Measurements from ENCODE around the gene LILRB5. TPM values are rescaled to one million over a fixed set of nuclear protein-coding genes. Genes with fewer than 3 reads are reported as not detected.

LILRB5 gene
- total RNA-seq, 1 experiment from 2014 or later: 0.05 TPM

- DNase-seq (ENCODE audit: low read depth, low spot score): no peak
- H3K4me3 ChIP-seq (ENCODE audit: low read depth in 2 of 2, low read length in 2 of 2): no peak overlapping the region
- ATAC-seq: no peak
- no peaks in the 10 kb centered on the region for H3K36me3 ChIP-seq (ENCODE audit: control insufficient read depth, insufficient read depth, low read length)
- no peaks in the 10 kb centered on the region for H3K4me1 ChIP-seq (ENCODE audit: control insufficient read depth, insufficient read depth, low read length)
- H3K9me3 ChIP-seq (ENCODE audit: control insufficient read depth, insufficient read depth, low read depth, low read length): no peaks in the 10 kb centered on the region
- in situ Hi-C loops (cut with HindIII; ENCODE audit: low pct_unique_long_range_greater_than_20kb, low sequenced_read_pairs) (no loop called here), intact Hi-C loops (cut with micrococcal nuclease; ENCODE audit: unreplicated experiment) (no loop called here)
- H3K27me3 ChIP-seq (ENCODE audit: control insufficient read depth, insufficient read depth, low read length): peaks cover 29% of the 10 kb centered on the region
- POLR2A ChIA-PET: interaction anchor here (0.7 kb wide), 1 partner anchor 77 kb away, joined by 3 read pairs; no protein-coding TSS in a partner anchor
- CTCF ChIA-PET: no interaction called here
- H3K27ac ChIP-seq (ENCODE audit: low read length): no peak overlapping the region
- no TSS peak for BruUV-seq (replicated peaks)
- no peak for TF ChIP-seq TCF7L2 (IDR thresholded peaks at IDR 0.05; ENCODE audit: low read depth, low read length)
- TF ChIP-seq SIN3A (IDR thresholded peaks at IDR 0.05; ENCODE audit: borderline replicate concordance, insufficient read depth, low read depth, low read length): no peak
- no peak for TF ChIP-seq POLR2AphosphoS5 (IDR thresholded peaks at IDR 0.05; ENCODE audit: low read depth, low read length)
- no peak for TF ChIP-seq CTCF (IDR thresholded peaks at IDR 0.05)
- no peak for TF ChIP-seq REST (IDR thresholded peaks at IDR 0.05; ENCODE audit: insufficient read depth in 1 of 2, low read depth in 2 of 2, low read length in 1 of 2)
Measured at GRCh38 chr19:54302257-54302656, 45.2 kb upstream of the LILRB5 start.

- H3K4me3 ChIP-seq (ENCODE audit: low read depth in 2 of 2, low read length in 2 of 2): no peak overlapping the region
- peaks cover 31% of the 10 kb centered on the region for H3K27me3 ChIP-seq (ENCODE audit: control insufficient read depth, insufficient read depth, low read length)
- H3K9me3 ChIP-seq (ENCODE audit: control insufficient read depth, insufficient read depth, low read depth, low read length): no peaks in the 10 kb centered on the region
- H3K4me1 ChIP-seq (ENCODE audit: control insufficient read depth, insufficient read depth, low read length): no peaks in the 10 kb centered on the region
- in situ Hi-C loops (cut with HindIII; ENCODE audit: low pct_unique_long_range_greater_than_20kb, low sequenced_read_pairs): no loop called here
- TF ChIP-seq TCF7L2 (IDR thresholded peaks at IDR 0.05; ENCODE audit: low read depth, low read length) (no peak), POLR2AphosphoS5 (IDR thresholded peaks at IDR 0.05; ENCODE audit: low read depth, low read length) (no peak)
- CTCF ChIA-PET: interaction anchor here (0.8 kb wide), 1 partner anchor 84 kb away, joined by 4 read pairs; no protein-coding TSS in a partner anchor
- BruUV-seq (replicated peaks): no TSS peak
- H3K36me3 ChIP-seq (ENCODE audit: control insufficient read depth, insufficient read depth, low read length): no peaks in the 10 kb centered on the region
- ATAC-seq (no peak), DNase-seq (ENCODE audit: low read depth, low spot score) (no peak)
- POLR2A ChIA-PET: no interaction called here
- intact Hi-C loops (cut with micrococcal nuclease; ENCODE audit: unreplicated experiment): loop anchor here (5.0 kb wide), 1 partner anchor 333 kb away; the partner anchor contains the start of gene LILRB1
- H3K27ac ChIP-seq (ENCODE audit: low read length): no peak overlapping the region
Measured at GRCh38 chr19:54299515-54299914, 42.4 kb upstream of the LILRB5 start.

GRCh38 chr19:54299126-54299498 is 42.0 kb upstream of the LILRB5 start:
- in situ Hi-C loops (cut with HindIII; ENCODE audit: low pct_unique_long_range_greater_than_20kb, low sequenced_read_pairs) (no loop called here), intact Hi-C loops (cut with micrococcal nuclease; ENCODE audit: unreplicated experiment) (loop anchor here (5.0 kb wide), 1 partner anchor 333 kb away; the partner anchor contains the start of gene LILRB1)
- Histone ChIP-seq H3K36me3 (ENCODE audit: control insufficient read depth, insufficient read depth, low read length) (no peaks in the 10 kb centered on the region), H3K9me3 (ENCODE audit: control insufficient read depth, insufficient read depth, low read depth, low read length) (no peaks in the 10 kb centered on the region), H3K4me3 (ENCODE audit: low read depth in 2 of 2, low read length in 2 of 2) (no peak overlapping the region), H3K27ac (ENCODE audit: low read length) (no peak overlapping the region), H3K4me1 (ENCODE audit: control insufficient read depth, insufficient read depth, low read length) (no peaks in the 10 kb centered on the region), H3K27me3 (ENCODE audit: control insufficient read depth, insufficient read depth, low read length) (peaks cover 29% of the 10 kb centered on the region)
- CTCF ChIA-PET: interaction anchor here (0.8 kb wide), 1 partner anchor 83 kb away, joined by 4 read pairs; no protein-coding TSS in a partner anchor
- no TSS peak for BruUV-seq (replicated peaks)
- TF ChIP-seq POLR2AphosphoS5 (IDR thresholded peaks at IDR 0.05; ENCODE audit: low read depth, low read length): no peak
- TF ChIP-seq TCF7L2 (IDR thresholded peaks at IDR 0.05; ENCODE audit: low read depth, low read length): no peak
- ATAC-seq (no peak), DNase-seq (ENCODE audit: low read depth, low spot score) (no peak)
- POLR2A ChIA-PET: no interaction called here
